ENCODE results near the gene PITX2.

Gene PITX2

GRCh38 chr4:110632506-110633357 lies 9.9 kb upstream of the PITX2 start:
- peak overlapping the region; percentile 58 for H3K4me2 ChIP-seq

GRCh38 chr4:110631584-110632505 lies 9.0 kb upstream of the PITX2 start:
- H3K27ac ChIP-seq: no peak overlapping the region
- H3K79me2 ChIP-seq (ENCODE audit: insufficient read depth, low read depth): no peaks in the 10 kb centered on the region
- TF ChIP-seq, protein P1, sequence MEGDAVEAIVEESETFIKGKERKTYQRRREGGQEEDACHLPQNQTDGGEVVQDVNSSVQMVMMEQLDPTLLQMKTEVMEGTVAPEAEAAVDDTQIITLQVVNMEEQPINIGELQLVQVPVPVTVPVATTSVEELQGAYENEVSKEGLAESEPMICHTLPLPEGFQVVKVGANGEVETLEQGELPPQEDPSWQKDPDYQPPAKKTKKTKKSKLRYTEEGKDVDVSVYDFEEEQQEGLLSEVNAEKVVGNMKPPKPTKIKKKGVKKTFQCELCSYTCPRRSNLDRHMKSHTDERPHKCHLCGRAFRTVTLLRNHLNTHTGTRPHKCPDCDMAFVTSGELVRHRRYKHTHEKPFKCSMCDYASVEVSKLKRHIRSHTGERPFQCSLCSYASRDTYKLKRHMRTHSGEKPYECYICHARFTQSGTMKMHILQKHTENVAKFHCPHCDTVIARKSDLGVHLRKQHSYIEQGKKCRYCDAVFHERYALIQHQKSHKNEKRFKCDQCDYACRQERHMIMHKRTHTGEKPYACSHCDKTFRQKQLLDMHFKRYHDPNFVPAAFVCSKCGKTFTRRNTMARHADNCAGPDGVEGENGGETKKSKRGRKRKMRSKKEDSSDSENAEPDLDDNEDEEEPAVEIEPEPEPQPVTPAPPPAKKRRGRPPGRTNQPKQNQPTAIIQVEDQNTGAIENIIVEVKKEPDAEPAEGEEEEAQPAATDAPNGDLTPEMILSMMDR (conservative IDR thresholded peaks at IDR 0.05; ENCODE audit: low read depth, low read length): peak; percentile 88
- H3K4me2 ChIP-seq: peak overlapping the region; percentile 58
- H3K4me3 ChIP-seq (IDR thresholded peaks at IDR 0.05; ENCODE audit: insufficient read depth, low read depth, low read length): no peak overlapping the region
- no peaks in the 10 kb centered on the region for H3K36me3 ChIP-seq (ENCODE audit: insufficient read depth)
- peak overlapping the region; percentile 30; the same call in 1 of the 2 replicates for H3K9ac ChIP-seq
- no peaks in the 10 kb centered on the region for H3K4me1 ChIP-seq (ENCODE audit: low read depth, poor library complexity, severe bottlenecking)
- H3K27me3 ChIP-seq (ENCODE audit: insufficient read depth, low read depth): no peaks in the 10 kb centered on the region
- peak overlapping the region; percentile 83 for H2AFZ ChIP-seq (ENCODE audit: low read depth)
- no peaks in the 10 kb centered on the region for H4K20me1 ChIP-seq (ENCODE audit: insufficient read depth)

More at GRCh38 chr4:110632506-110633357, 9.9 kb upstream of the PITX2 start:
- H3K4me3 ChIP-seq (IDR thresholded peaks at IDR 0.05; ENCODE audit: insufficient read depth, low read depth, low read length): no peak overlapping the region
- H3K27ac ChIP-seq: no peak overlapping the region
- H3K27me3 ChIP-seq (ENCODE audit: insufficient read depth, low read depth): no peaks in the 10 kb centered on the region
- H2AFZ ChIP-seq (ENCODE audit: low read depth): peak overlapping the region; percentile 83
- no peaks in the 10 kb centered on the region for H3K4me1 ChIP-seq (ENCODE audit: low read depth, poor library complexity, severe bottlenecking)
- TF ChIP-seq, protein P1 (conservative IDR thresholded peaks at IDR 0.05; ENCODE audit: low read depth, low read length): no peak
- no peaks in the 10 kb centered on the region for H4K20me1 ChIP-seq (ENCODE audit: insufficient read depth)
- no peaks in the 10 kb centered on the region for H3K79me2 ChIP-seq (ENCODE audit: insufficient read depth, low read depth)
- no peak overlapping the region for H3K9ac ChIP-seq
- no peaks in the 10 kb centered on the region for H3K36me3 ChIP-seq (ENCODE audit: insufficient read depth)

DNA sequence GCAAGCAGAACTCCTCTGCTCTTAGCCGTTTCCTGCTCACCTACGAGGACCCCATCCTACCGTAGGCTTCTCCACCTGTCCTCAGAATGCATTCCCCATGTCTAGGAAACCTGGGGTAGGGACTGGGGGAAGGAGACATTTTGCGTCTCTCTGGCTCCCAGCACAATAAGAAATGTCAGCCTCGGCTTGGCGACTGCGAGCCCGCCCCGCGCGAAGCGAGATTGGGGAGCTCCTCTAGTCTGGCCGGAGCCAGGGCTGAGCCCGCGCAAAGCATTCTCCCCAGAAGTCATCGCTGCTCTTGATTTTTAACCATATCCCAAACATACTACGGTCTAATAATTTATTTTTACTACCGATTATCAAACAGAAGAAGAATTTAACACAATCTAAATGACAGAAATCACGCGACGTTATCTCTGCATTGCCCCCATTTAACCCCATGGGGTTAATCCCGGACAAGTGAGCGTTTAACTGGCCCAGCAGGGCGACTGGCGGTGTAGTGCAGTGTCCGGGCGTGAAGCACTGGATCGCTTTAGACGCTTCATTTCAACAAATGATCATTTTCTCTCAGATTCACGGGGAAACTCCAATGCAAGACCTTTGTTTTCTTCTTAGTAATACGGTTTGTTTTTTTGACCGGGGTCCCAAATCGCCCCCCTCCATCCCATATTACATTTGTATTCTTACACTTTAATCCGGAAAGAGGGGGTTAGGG lies 8.0 kb upstream of the PITX2 start:
- Histone ChIP-seq H3K36me3 (ENCODE audit: insufficient read depth) (no peaks in the 10 kb centered on the region), H3K4me1 (ENCODE audit: low read depth, poor library complexity, severe bottlenecking) (no peaks in the 10 kb centered on the region), H3K27ac (no peak overlapping the region), H3K9ac (no peak overlapping the region), H2AFZ (ENCODE audit: low read depth) (no peak overlapping the region), H3K4me3 (IDR thresholded peaks at IDR 0.05; ENCODE audit: insufficient read depth, low read depth, low read length) (no peak overlapping the region), H4K20me1 (ENCODE audit: insufficient read depth) (no peaks in the 10 kb centered on the region), H3K4me2 (no peak overlapping the region), H3K27me3 (ENCODE audit: insufficient read depth, low read depth) (no peaks in the 10 kb centered on the region), H3K79me2 (ENCODE audit: insufficient read depth, low read depth) (no peaks in the 10 kb centered on the region)
- TF ChIP-seq, protein P1 (conservative IDR thresholded peaks at IDR 0.05; ENCODE audit: low read depth, low read length): no peak

Data from KMS-11 (cell line).